Thoracic aorta (tissue), 2 donors: Measurements from ENCODE around the gene ACTN2. TPM values are rescaled to one million over a fixed set of nuclear protein-coding genes. Genes with fewer than 3 reads are reported as not detected.

ENCODE experiments used
- ATAC-seq: fragments of 150-250 bp; one replicate; pipeline ENCODE4 v1.8.0; 2017; ENCODE audit warnings: low read depth; ENCODE audit not compliant: insufficient number of reproducible peaks, low FRiP score
- DNase-seq: peaks from one replicate; pipeline ENCODE4 v3.0.0-alpha.2; 2020; ENCODE audit warnings: low spot score
- H3K27ac ChIP-seq, 2 donors: fragments of 200-600 bp; sonication (generic); 1 replicate in 1 of 2; 2 replicates in 1 of 2; pipeline ENCODE4 v1.5.1; 2016; ENCODE audit warnings: mild to moderate bottlenecking in 2 of 2, moderate library complexity in 2 of 2
- H3K27me3 ChIP-seq: fragments of 200-600 bp; sonication (generic); replicated peaks from 2 replicates; pipeline ENCODE4 v1.6.0; 2016; ENCODE audit warnings: mild to moderate bottlenecking; ENCODE audit not compliant: insufficient read depth
- H3K36me3 ChIP-seq: fragments of 200-600 bp; sonication (generic); one replicate; pipeline ENCODE4 v1.5.1; 2016
- H3K4me1 ChIP-seq, 2 donors: fragments of 200-600 bp; sonication (generic); 1 replicate in 1 of 2; 2 replicates in 1 of 2; pipeline versions ENCODE4 v1.5.1 to v1.6.0; 2016; ENCODE audit warnings: low read depth in 2 of 2, mild to moderate bottlenecking in 1 of 2; ENCODE audit not compliant: control insufficient read depth in 1 of 2
- H3K4me3 ChIP-seq: fragments of 200-600 bp; sonication (generic); 2 replicates; pipeline ENCODE4 v1.5.1; 2016; ENCODE audit warnings: mild to moderate bottlenecking
- H3K9me3 ChIP-seq: fragments of 200-600 bp; sonication (generic); 2 replicates; pipeline ENCODE4 v1.5.1; 2016
- total RNA-seq, 2 donors: library from RNA; depleted of rRNA; stranded (reverse); fragments of >200 nt; gene quantifications; one replicate each; pipeline versions ENCODE4 v1.1.0 to v1.2.3, GENCODE V29; 2016
- TF ChIP-seq, protein P1 (sequence below): fragments of 200-600 bp; sonication (generic); IDR thresholded peaks from one replicate; pipeline ENCODE4 v1.5.1; 2019; ENCODE audit warnings: antibody characterized with exemption

Gene ACTN2
- total RNA-seq, 2 donors from 2014 or later = 32.2 to 52.9 TPM

DNA sequence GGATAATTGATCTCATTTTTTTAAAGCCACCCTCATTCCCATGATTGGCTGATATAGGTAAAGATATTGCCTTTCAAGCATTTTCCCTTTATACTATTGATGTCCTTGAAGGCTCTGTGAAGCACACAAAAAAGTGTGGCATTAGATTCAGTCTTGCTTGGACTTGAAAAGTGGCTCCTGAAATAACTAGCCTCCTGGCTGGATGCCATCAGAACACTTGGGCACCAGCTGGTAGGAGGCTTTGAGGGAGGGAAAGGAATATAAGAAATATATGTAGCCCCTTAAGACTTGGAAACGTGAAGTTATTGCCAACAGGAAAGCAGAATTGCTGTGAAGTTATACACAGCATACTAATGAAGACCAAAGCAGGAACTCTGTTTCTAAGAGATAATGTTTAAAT is 122.8 kb downstream of the ACTN2 start:
- H3K4me3 ChIP-seq = no peak overlapping the region
- no peak overlapping the region for H3K27ac ChIP-seq
- TF ChIP-seq, protein P1, sequence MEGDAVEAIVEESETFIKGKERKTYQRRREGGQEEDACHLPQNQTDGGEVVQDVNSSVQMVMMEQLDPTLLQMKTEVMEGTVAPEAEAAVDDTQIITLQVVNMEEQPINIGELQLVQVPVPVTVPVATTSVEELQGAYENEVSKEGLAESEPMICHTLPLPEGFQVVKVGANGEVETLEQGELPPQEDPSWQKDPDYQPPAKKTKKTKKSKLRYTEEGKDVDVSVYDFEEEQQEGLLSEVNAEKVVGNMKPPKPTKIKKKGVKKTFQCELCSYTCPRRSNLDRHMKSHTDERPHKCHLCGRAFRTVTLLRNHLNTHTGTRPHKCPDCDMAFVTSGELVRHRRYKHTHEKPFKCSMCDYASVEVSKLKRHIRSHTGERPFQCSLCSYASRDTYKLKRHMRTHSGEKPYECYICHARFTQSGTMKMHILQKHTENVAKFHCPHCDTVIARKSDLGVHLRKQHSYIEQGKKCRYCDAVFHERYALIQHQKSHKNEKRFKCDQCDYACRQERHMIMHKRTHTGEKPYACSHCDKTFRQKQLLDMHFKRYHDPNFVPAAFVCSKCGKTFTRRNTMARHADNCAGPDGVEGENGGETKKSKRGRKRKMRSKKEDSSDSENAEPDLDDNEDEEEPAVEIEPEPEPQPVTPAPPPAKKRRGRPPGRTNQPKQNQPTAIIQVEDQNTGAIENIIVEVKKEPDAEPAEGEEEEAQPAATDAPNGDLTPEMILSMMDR = no peak
- H3K4me1 ChIP-seq = no peaks in the 10 kb centered on the region
- H3K9me3 ChIP-seq = no peaks in the 10 kb centered on the region
- H3K36me3 ChIP-seq = peaks cover 12% of the 10 kb centered on the region
- ATAC-seq (no peak), DNase-seq (no peak)
- H3K27me3 ChIP-seq = no peaks in the 10 kb centered on the region

DNA sequence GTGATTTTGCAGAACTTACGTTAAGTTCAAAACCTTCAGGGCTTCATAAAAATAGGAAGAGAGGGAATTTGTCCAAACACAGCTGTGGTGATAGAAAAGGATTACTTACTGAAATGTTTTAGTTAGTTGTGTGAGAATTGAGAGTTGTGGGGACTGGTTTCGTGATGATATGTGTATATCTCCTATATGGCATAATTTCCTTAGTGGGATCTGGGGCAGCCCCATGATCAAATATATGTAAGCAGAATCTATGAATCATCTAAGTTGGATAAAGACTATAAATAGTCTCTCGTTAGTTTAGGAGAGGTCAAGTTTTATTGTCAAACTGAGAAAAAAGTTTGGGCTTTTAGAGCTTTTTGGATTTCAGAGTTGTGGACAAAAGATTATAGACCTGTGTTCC is 123.7 kb downstream of the ACTN2 start:
- ATAC-seq = no peak
- no peaks in the 10 kb centered on the region for H3K9me3 ChIP-seq
- H3K4me3 ChIP-seq = no peak overlapping the region
- H3K27ac ChIP-seq = no peak overlapping the region
- TF ChIP-seq, protein P1 = no peak
- H3K27me3 ChIP-seq = no peaks in the 10 kb centered on the region
- no peak for DNase-seq
- H3K36me3 ChIP-seq = peaks cover 10% of the 10 kb centered on the region
- no peaks in the 10 kb centered on the region for H3K4me1 ChIP-seq

DNA sequence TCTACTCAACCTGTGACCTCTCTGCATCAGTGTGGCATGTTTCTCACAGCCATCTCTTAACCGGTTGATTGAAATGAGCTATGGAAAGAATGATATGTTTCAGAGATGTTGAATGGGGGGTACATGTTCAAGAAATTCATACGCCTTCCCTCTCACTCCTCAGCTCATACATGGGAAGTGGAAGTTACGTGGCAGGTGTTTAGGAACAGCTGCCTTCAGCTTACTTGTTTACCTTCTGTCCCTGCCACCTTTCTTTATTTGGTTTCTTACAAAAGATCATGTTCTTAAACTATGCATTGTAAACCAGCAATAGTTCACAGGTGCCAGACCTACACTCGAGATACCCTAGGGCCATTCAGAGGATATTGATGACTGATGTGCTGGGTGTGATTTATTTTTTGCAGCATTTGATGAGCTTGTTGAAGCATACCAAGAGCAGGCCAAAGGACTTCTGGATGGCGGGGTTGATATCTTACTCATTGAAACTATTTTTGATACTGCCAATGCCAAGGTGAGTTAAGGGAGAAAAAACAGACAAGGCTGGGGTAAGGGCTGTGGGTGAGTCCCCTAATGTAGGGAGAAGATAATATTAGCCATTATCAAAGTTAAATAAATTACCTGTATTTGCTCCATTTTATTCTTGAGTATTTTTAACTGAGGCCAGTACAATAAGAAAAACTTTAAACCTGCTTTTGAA is 126.2 kb downstream of the ACTN2 start:
- H3K4me3 ChIP-seq = no peak overlapping the region
- H3K27ac ChIP-seq = no peak overlapping the region
- ATAC-seq = no peak
- peaks cover 22% of the 10 kb centered on the region for H3K36me3 ChIP-seq
- no peaks in the 10 kb centered on the region for H3K27me3 ChIP-seq
- no peak for DNase-seq
- no peaks in the 10 kb centered on the region for H3K4me1 ChIP-seq
- H3K9me3 ChIP-seq = no peaks in the 10 kb centered on the region
- TF ChIP-seq, protein P1 = no peak

Other genes with a start within 250 kb of the ACTN2 start
- 100 to 1,000 TPM in 1 of 2 donors, 10 to 100 TPM in 1; 67.8 to 126 TPM for gene LGALS8, start 162.5 kb upstream of the ACTN2 start, total RNA-seq
- 10 to 100 TPM; 15.6 to 43.5 TPM for gene HEATR1, start 82.0 kb upstream of the ACTN2 start, total RNA-seq
- 10 to 100 TPM; 31.3 to 39.8 TPM for gene MTR, start 108.8 kb downstream of the ACTN2 start, total RNA-seq